ENCODE results near the gene TXNDC2.
"Not testable (repeated sequence)": the region's sequence is repeated elsewhere in the genome, so short reads cannot be mapped to it uniquely, and the experiment has no call there.

TXNDC2 gene

GRCh38 chr18:9885170-9886004 is at the start of gene TXNDC2:
Gene TXNDC2 (plus strand): TSS chr18:9885973. CDS start chr18:9886681, 708 bp downstream.
- no peak for DNase-seq

- DNase-seq = no peak
Observed at GRCh38 chr18:9838144-9838877, 47.5 kb upstream of the TXNDC2 start.

GRCh38 chr18:9839211-9839610 is 46.6 kb upstream of the TXNDC2 start:
- DNase-seq = no peak

DNA sequence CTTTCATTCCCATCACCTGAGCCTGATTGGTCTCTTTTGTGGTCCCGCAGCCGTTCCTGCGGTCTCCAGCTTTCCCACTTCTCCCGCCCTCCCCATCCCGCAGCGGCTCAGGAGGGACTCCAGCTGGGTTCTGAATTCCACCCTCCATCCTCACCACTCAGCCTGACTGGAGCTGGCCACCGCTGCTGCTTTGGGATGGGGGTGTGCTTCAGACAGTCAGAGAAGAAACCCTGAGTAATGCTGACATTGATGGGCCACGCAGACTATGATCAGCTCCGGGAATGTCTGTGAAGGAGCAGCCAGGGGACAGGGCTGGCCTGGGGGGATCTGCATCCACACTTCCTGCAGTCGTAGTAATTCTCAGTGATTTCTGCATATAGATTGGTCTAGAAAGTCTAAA is 45.9 kb upstream of the TXNDC2 start:
- no peak for DNase-seq

DNA sequence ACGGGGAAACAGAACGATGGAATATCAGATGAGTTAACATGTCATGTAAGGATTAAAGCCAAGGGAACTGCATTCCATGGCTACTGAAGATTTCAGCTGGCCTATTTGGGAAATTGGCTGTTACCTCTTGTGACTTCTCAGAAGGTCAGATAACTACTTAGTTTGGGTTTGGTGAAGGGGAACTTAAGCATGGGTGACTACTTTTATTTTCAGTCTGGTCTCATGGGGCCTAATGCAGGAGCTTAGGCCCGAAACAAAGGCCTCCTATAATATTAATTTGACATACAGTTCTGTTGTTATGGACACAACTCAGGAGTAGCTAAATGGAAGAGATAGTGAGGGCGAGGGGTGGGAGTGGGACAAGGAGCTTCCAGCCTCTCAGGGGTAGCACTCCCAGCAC is 44.0 kb upstream of the TXNDC2 start:
- no peak for DNase-seq

GRCh38 chr18:9842448-9842847 is 43.3 kb upstream of the TXNDC2 start:
- DNase-seq = no peak

GRCh38 chr18:9845256-9845655 is 40.5 kb upstream of the TXNDC2 start:
- no peak for DNase-seq

DNA sequence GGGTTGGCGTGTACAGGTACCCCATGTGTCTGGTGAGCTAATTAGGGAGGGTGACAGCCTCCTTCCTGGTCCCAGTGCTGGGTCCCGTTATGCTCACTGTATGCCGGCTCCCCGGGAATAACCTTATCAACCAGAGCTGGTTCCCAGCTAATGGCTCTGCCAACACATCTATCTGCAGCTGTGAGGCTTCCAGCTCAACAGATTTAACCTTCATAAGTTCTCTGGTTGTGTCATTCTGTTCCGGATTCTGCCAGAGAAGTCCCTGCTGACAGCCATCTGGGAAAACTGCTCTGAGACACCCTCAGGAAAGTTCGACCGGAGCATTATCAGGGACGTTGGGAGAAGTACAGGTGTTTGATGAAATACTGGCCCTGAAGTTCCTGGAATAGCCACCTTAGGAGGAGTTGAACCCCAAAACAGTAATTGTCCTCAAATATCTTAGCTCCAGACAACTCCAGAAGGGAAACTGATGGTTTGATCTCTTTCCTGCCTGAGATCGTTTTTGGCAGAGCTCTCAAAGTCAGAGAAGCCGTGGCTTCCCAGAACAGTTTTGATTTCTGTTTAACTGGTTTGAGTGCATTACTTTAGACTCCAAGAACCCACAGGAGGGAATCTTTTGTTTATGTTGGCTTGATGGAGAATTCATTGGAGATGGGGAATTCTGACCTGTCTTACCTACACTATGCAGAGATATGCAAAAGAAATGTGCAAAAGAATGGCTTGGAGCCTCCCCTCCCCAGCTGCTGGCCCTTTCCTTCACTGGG is 39.4 kb upstream of the TXNDC2 start:
- no peak for DNase-seq

GRCh38 chr18:9848170-9848879 is 37.4 kb upstream of the TXNDC2 start:
- DNase-seq = no peak

- DNase-seq = no peak
Observed at GRCh38 chr18:9849407-9850283, 36.1 kb upstream of the TXNDC2 start.

- DNase-seq = no peak
Observed at GRCh38 chr18:9850309-9850708, 35.5 kb upstream of the TXNDC2 start.

- no peak for DNase-seq
Observed at GRCh38 chr18:9851511-9851910, 34.3 kb upstream of the TXNDC2 start.

DNA sequence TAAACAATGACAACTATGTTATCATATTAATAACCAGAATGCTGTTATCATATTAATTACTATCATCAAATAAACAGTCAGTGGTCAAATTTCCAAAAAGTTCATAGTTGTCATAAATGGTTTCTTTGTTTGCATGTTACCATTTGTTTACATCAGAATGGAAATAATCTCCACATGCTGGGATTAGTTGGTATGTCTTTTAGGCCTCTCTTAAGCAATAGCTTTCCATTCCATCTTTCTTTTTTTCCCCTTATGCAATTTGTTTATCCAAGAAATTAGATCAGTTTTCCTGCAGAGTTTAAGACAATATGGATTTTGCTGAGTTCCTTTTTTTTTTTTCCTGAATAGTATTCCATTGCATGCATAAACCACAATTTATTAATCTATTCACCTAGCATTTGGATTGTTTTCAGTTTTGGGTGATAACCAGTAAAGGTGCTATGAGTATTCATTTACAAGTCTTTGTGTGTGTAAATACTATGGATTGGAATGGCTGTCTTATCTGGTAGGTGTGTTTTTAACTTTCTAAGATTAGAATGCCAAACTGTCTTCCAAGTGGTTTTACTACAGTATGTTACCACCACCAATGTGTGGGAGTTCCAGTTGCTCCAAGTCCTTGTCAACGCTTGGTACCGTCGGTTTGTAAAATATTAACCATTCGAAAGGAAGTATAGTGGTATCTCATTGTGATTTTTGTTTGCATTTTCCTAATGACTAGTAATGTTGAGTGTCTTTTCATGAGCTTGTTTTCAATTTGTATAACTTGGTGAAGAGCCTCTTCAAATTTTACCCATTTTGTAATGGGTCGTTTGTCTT is 33.3 kb upstream of the TXNDC2 start:
- no peak for DNase-seq

GRCh38 chr18:9854801-9855676 is 30.7 kb upstream of the TXNDC2 start:
- no peak for DNase-seq

- no peak for DNase-seq
Observed at GRCh38 chr18:9855681-9856080, 30.1 kb upstream of the TXNDC2 start.

DNA sequence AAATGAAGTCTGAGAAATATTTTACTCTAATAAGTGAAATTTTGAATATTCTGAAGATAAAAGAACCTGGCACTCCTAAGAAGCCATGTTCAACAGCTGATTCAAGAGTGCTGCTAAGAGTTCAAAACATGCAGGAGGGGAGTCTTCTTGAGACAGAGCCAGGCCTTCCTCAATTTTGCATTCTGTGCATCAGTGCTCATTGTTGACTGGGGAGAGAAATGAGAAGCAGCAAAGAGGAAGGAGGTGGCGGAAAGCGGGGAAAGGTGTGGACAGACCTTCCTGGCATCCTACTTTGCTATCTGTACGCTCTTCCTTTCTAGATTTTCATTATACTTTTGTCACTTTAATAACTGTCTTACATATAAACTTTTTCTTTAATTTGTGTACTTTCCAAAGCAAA is 29.7 kb upstream of the TXNDC2 start:
- DNase-seq = no peak

DNA sequence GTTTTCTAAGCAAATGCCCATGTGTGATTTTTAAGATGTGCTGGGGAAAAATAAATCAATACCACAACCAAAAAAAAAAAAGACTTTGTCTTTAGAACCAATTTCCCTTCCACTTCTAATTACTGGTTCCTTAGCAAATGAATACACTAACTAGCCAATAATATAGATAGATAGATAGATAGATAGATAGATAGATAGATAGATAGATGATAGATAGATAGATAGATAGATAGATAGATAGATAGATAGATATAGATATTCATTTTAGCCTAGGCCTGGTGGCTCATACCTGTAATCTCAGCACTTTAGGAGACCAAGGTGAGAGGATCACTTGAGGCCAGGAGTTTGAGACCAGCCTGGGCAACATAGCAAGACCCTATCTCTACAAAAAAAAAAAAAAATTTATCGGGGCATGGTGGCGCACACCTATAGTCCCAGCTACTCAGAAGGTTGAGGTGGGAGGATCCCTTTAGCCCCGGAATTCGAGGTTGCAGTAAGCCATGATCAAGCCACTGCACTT is 28.2 kb upstream of the TXNDC2 start:
- DNase-seq = not testable (repeated sequence)

DNA sequence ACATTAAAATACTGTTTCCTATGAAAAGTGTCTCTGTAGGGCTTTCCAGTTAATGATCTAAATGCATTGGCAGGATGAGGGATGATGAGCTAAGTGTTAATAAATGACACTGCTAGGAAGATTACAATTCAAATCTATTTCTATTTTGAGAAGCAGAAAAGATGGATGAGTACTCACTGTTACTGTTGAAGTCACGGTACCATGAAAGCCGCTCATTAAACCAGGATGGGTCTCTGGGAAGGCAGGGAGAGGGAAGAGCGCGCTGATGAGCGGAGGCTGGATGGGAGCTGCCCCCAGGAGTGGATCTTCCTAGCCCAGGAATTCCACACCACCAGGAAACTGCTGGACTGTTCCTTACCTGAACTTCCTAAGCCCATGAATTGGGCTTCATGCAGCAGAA is 27.1 kb upstream of the TXNDC2 start:
- no peak for DNase-seq

- no peak for DNase-seq
Observed at GRCh38 chr18:9859232-9859631, 26.5 kb upstream of the TXNDC2 start.

DNA sequence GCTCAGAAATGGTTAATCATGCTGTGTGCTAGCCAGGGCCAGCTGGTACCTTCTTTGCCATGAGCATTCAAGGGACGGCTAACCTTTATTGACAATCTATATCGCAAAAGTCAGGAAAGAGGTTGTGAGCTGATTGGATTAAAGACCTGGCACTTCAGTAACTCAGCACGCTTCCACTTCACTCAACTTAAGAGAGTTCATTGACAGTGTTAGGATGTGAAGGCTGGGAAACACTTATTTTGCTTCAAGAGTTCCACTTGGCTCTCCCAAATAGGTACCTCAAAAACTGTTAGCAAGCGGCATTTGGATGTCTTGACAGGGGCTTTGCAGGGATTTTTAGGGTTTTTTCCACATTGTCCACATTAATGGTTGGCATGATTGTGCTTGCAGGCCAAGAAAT is 25.1 kb upstream of the TXNDC2 start:
- no peak for DNase-seq

All from activated CD4-positive, alpha-beta T cell treated with anti-CD3 and anti-CD28 coated beads, Interleukin-2, amount 50 U/mL, for 1 hour (primary cell).